NCI-H446 (cell line): ENCODE measurements around the gene DDHD1.
A peak's percentile ranks its signal among the peaks of the same experiment; 100 is the strongest.

Experiments
- DNase-seq, 2 experiments: peaks; one replicate each; lab custom pipeline; 2025; lab: John Stamatoyannopoulos, UW

The DDHD1 gene

GRCh38 chr14:52995998-52996397, 157.1 kb downstream of the DDHD1 start:
- no peak for DNase-seq

GRCh38 chr14:52992236-52992870, 160.8 kb downstream of the DDHD1 start:
- no peak for DNase-seq

GRCh38 chr14:52988139-52988538, 165.0 kb downstream of the DDHD1 start:
- DNase-seq, result peak in 1 of 2 experiments; percentile 17

- DNase-seq, result peak; percentile 73 to 77
Observed at GRCh38 chr14:52987514-52987913, 165.6 kb downstream of the DDHD1 start.

- no peak for DNase-seq
Observed at GRCh38 chr14:52987042-52987441, 166.1 kb downstream of the DDHD1 start.
